CD4-positive, CD25-positive, alpha-beta regulatory T cell (primary cell): ENCODE measurements around the gene MPDZ. TPM values are rescaled to one million over a fixed set of nuclear protein-coding genes. Genes with fewer than 3 reads are reported as not detected.

ENCODE experiments used
- ATAC-seq, 2 donors: fragments of 150-1000 bp; cut with Tn5 transposase; one replicate each; pipeline ENCODE4 v1.10.0; 2021; ENCODE audit warnings: low read depth in 2 of 2, moderate number of reproducible peaks in 2 of 2, moderate library complexity in 1 of 2
- DNase-seq, 3 donors: peaks; one replicate each; pipeline versions ENCODE4 v3.0.0 to v3.0.0-alpha.2; 2012 to 2022; ENCODE audit warnings: mixed read lengths in 1 of 3
- H3K27ac ChIP-seq: one replicate; pipeline ENCODE4 v1.7.0; 2013; ENCODE audit warnings: mild to moderate bottlenecking, low read length; ENCODE audit not compliant: insufficient read depth, poor library complexity, severe bottlenecking
- H3K27me3 ChIP-seq: one replicate; pipeline ENCODE4 v1.7.0; 2013; ENCODE audit warnings: low read length; ENCODE audit not compliant: control insufficient read depth, insufficient read depth
- H3K36me3 ChIP-seq: one replicate; pipeline ENCODE4 v1.7.0; 2013; ENCODE audit warnings: mild to moderate bottlenecking, low read length, moderate library complexity; ENCODE audit not compliant: control insufficient read depth, insufficient read depth
- H3K4me1 ChIP-seq: 2 replicates; pipeline ENCODE4 v1.7.0; 2013; ENCODE audit warnings: mild to moderate bottlenecking, low read length; ENCODE audit not compliant: insufficient read depth, control insufficient read depth, poor library complexity, severe bottlenecking
- H3K4me3 ChIP-seq: one replicate; pipeline ENCODE4 v1.7.0; 2013; ENCODE audit warnings: low read depth, mild to moderate bottlenecking, low read length, moderate library complexity
- H3K9me3 ChIP-seq, 2 experiments: 1 replicate in 1 of 2; 2 replicates in 1 of 2; pipeline ENCODE4 v1.7.0; 2013; ENCODE audit warnings: low read length in 2 of 2, mild to moderate bottlenecking in 1 of 2, moderate library complexity in 1 of 2; ENCODE audit not compliant: control insufficient read depth in 2 of 2
- H3K27ac Mint-ChIP-seq, 3 donors: one replicate each; pipeline ENCODE4 v1.8.0; 2020 to 2022; ENCODE audit warnings: mild to moderate bottlenecking in 3 of 3, mixed read lengths in 3 of 3, moderate library complexity in 2 of 3
- H3K27me3 Mint-ChIP-seq: one replicate; pipeline ENCODE4 v1.8.0; 2022; ENCODE audit warnings: mild to moderate bottlenecking, mixed read lengths
- H3K36me3 Mint-ChIP-seq: one replicate; pipeline ENCODE4 v1.8.0; 2020; ENCODE audit warnings: mixed read lengths
- H3K4me1 Mint-ChIP-seq, 4 donors: one replicate each; pipeline ENCODE4 v1.8.0; 2020 to 2022; ENCODE audit warnings: mixed read lengths in 4 of 4, mild to moderate bottlenecking in 1 of 4
- H3K4me3 Mint-ChIP-seq, 4 donors: one replicate each; pipeline ENCODE4 v1.8.0; 2020 to 2022; ENCODE audit warnings: mild to moderate bottlenecking in 4 of 4, mixed read lengths in 4 of 4, moderate library complexity in 3 of 4
- H3K9me3 Mint-ChIP-seq, 7 donors: one replicate each; pipeline ENCODE4 v1.8.0; 2020 to 2022; ENCODE audit warnings: mixed read lengths in 7 of 7, mild to moderate bottlenecking in 3 of 7, moderate library complexity in 2 of 7
- polyA plus RNA-seq, 4 donors: library from polyadenylated mRNA; unstranded; fragments of 300-500 nt; fragmentation: Illumina TruSeq; gene quantifications; one replicate each; pipeline ENCODE4 v1.2.3, GENCODE V29; 2021
- total RNA-seq: library from RNA; stranded (reverse); gene quantifications from one replicate; pipeline ENCODE4 v1.2.3, GENCODE V29; 2022

MPDZ gene
- total and polyA plus RNA-seq, 5 donors from 2014 or later, result 0.32 TPM; not detected in 4

GRCh38 chr9:13113751-13114150, 165.7 kb downstream of the MPDZ start:
- H3K4me3 Mint-ChIP-seq, result no peak overlapping the region
- H3K9me3 Mint-ChIP-seq, result peaks cover 0 to 6% (median 4%) of the 10 kb centered on the region in 7 donors
- H3K4me1 ChIP-seq, result no peaks in the 10 kb centered on the region
- H3K27ac ChIP-seq, result no peak overlapping the region
- ATAC-seq (no peak), DNase-seq (no peak)
- no peaks in the 10 kb centered on the region for H3K9me3 ChIP-seq
- H3K36me3 ChIP-seq, result no peaks in the 10 kb centered on the region
- no peak overlapping the region for H3K4me3 ChIP-seq
- H3K36me3 Mint-ChIP-seq, result no peaks in the 10 kb centered on the region
- H3K27me3 Mint-ChIP-seq, result no peaks in the 10 kb centered on the region
- H3K27me3 ChIP-seq, result no peaks in the 10 kb centered on the region
- H3K27ac Mint-ChIP-seq, result no peak overlapping the region
- no peaks in the 10 kb centered on the region for H3K4me1 Mint-ChIP-seq

GRCh38 chr9:13113216-13113615, 166.3 kb downstream of the MPDZ start:
- Mint-ChIP-seq H3K4me1 (no peaks in the 10 kb centered on the region), H3K27ac (no peak overlapping the region), H3K36me3 (no peaks in the 10 kb centered on the region), H3K9me3 (peaks cover 0 to 6% (median 3%) of the 10 kb centered on the region in 7 donors), H3K27me3 (no peaks in the 10 kb centered on the region), H3K4me3 (peak overlapping the region in 1 of 4 donors; percentile 21)
- Histone ChIP-seq H3K27me3 (no peaks in the 10 kb centered on the region), H3K27ac (no peak overlapping the region), H3K4me3 (no peak overlapping the region), H3K36me3 (no peaks in the 10 kb centered on the region), H3K4me1 (no peaks in the 10 kb centered on the region), H3K9me3 (no peaks in the 10 kb centered on the region)
- no peak for ATAC-seq
- no peak for DNase-seq

- Mint-ChIP-seq H3K4me1 (no peaks in the 10 kb centered on the region), H3K36me3 (no peaks in the 10 kb centered on the region), H3K9me3 (peaks cover 0 to 6% (median 3%) of the 10 kb centered on the region in 7 donors), H3K27ac (no peak overlapping the region), H3K27me3 (no peaks in the 10 kb centered on the region), H3K4me3 (no peak overlapping the region)
- DNase-seq (no peak), ATAC-seq (no peak)
- H3K36me3 ChIP-seq, result no peaks in the 10 kb centered on the region
- H3K4me1 ChIP-seq, result no peaks in the 10 kb centered on the region
- no peaks in the 10 kb centered on the region for H3K9me3 ChIP-seq
- no peak overlapping the region for H3K4me3 ChIP-seq
- H3K27ac ChIP-seq, result no peak overlapping the region
- no peaks in the 10 kb centered on the region for H3K27me3 ChIP-seq
Observed at GRCh38 chr9:13111778-13112177, 167.7 kb downstream of the MPDZ start.

GRCh38 chr9:13110766-13111417, 168.6 kb downstream of the MPDZ start:
- no peak overlapping the region for H3K4me3 Mint-ChIP-seq
- H3K27me3 Mint-ChIP-seq, result no peaks in the 10 kb centered on the region
- Histone ChIP-seq H3K27ac (no peak overlapping the region), H3K4me1 (no peaks in the 10 kb centered on the region), H3K36me3 (no peaks in the 10 kb centered on the region), H3K27me3 (no peaks in the 10 kb centered on the region), H3K9me3 (no peaks in the 10 kb centered on the region), H3K4me3 (no peak overlapping the region)
- peaks cover 0 to 6% (median 3%) of the 10 kb centered on the region in 7 donors for H3K9me3 Mint-ChIP-seq
- no peaks in the 10 kb centered on the region for H3K4me1 Mint-ChIP-seq
- DNase-seq (no peak), ATAC-seq (no peak)
- H3K36me3 Mint-ChIP-seq, result no peaks in the 10 kb centered on the region
- H3K27ac Mint-ChIP-seq, result no peak overlapping the region

- no peaks in the 10 kb centered on the region for H3K9me3 ChIP-seq
- no peak for DNase-seq
- Mint-ChIP-seq H3K4me1 (no peaks in the 10 kb centered on the region), H3K27me3 (no peaks in the 10 kb centered on the region), H3K9me3 (peaks cover 0 to 6% (median 2%) of the 10 kb centered on the region in 7 donors), H3K36me3 (no peaks in the 10 kb centered on the region), H3K4me3 (no peak overlapping the region), H3K27ac (no peak overlapping the region)
- no peaks in the 10 kb centered on the region for H3K27me3 ChIP-seq
- no peaks in the 10 kb centered on the region for H3K36me3 ChIP-seq
- no peak overlapping the region for H3K4me3 ChIP-seq
- H3K27ac ChIP-seq, result no peak overlapping the region
- no peaks in the 10 kb centered on the region for H3K4me1 ChIP-seq
- no peak for ATAC-seq
Observed at GRCh38 chr9:13109781-13110180, 169.7 kb downstream of the MPDZ start.

- no peaks in the 10 kb centered on the region for H3K27me3 Mint-ChIP-seq
- H3K27ac Mint-ChIP-seq, result no peak overlapping the region
- Histone ChIP-seq H3K4me3 (no peak overlapping the region), H3K36me3 (no peaks in the 10 kb centered on the region), H3K9me3 (no peaks in the 10 kb centered on the region), H3K27me3 (no peaks in the 10 kb centered on the region), H3K27ac (no peak overlapping the region), H3K4me1 (no peaks in the 10 kb centered on the region)
- DNase-seq (no peak), ATAC-seq (no peak)
- no peaks in the 10 kb centered on the region for H3K4me1 Mint-ChIP-seq
- no peaks in the 10 kb centered on the region for H3K36me3 Mint-ChIP-seq
- H3K9me3 Mint-ChIP-seq, result peaks cover 0 to 8% (median 4%) of the 10 kb centered on the region in 7 donors
- H3K4me3 Mint-ChIP-seq, result no peak overlapping the region
Observed at GRCh38 chr9:13107008-13107407, 172.5 kb downstream of the MPDZ start.

GRCh38 chr9:13100914-13101572, 178.4 kb downstream of the MPDZ start:
- Mint-ChIP-seq H3K27me3 (no peaks in the 10 kb centered on the region), H3K27ac (no peak overlapping the region), H3K9me3 (peaks cover 0 to 14% (median 6%) of the 10 kb centered on the region in 7 donors), H3K4me1 (no peaks in the 10 kb centered on the region), H3K36me3 (no peaks in the 10 kb centered on the region), H3K4me3 (no peak overlapping the region)
- Histone ChIP-seq H3K4me1 (no peaks in the 10 kb centered on the region), H3K36me3 (no peaks in the 10 kb centered on the region), H3K27ac (no peak overlapping the region), H3K9me3 (no peaks in the 10 kb centered on the region), H3K27me3 (no peaks in the 10 kb centered on the region), H3K4me3 (no peak overlapping the region)
- no peak for DNase-seq
- ATAC-seq, result no peak

- Histone ChIP-seq H3K9me3 (no peaks in the 10 kb centered on the region), H3K27me3 (no peaks in the 10 kb centered on the region), H3K36me3 (no peaks in the 10 kb centered on the region), H3K4me1 (no peaks in the 10 kb centered on the region), H3K4me3 (no peak overlapping the region), H3K27ac (no peak overlapping the region)
- Mint-ChIP-seq H3K4me1 (no peaks in the 10 kb centered on the region), H3K4me3 (no peak overlapping the region), H3K9me3 (peaks cover 0 to 16% (median 4%) of the 10 kb centered on the region in 7 donors), H3K36me3 (no peaks in the 10 kb centered on the region), H3K27ac (no peak overlapping the region), H3K27me3 (no peaks in the 10 kb centered on the region)
- no peak for DNase-seq
- no peak for ATAC-seq
Observed at GRCh38 chr9:13095056-13095455, 184.4 kb downstream of the MPDZ start.
